K562 (cell line): ENCODE results near the gene TTC39C. TPM values are rescaled to one million over a fixed set of nuclear protein-coding genes. Genes with fewer than 3 reads are reported as not detected.

Experiments used
- BRF2 ChIP-seq: IDR thresholded peaks from 3 replicates; pipeline ENCODE4 v1.6.1; 2011; ENCODE audit warnings: borderline replicate concordance, mild to moderate bottlenecking; ENCODE audit not compliant: insufficient read length, insufficient read depth
- HCFC1 ChIP-seq: IDR thresholded peaks from 2 replicates; pipeline ENCODE4 v1.6.1; 2012; ENCODE audit warnings: low read depth, low read length, improper control_type of control experiment
- ILF3 ChIP-seq: fragments of 450-650 bp; IDR thresholded peaks from 2 replicates; pipeline ENCODE4 v1.6.1; 2018; ENCODE audit warnings: antibody characterized with exemption, mild to moderate bottlenecking, moderate library complexity, borderline replicate concordance
- SUPT5H ChIP-seq: fragments of 450-650 bp; IDR thresholded peaks from 2 replicates; pipeline ENCODE4 v1.6.1; 2016
- USF1 ChIP-seq: sonication (generic); formaldehyde crosslinking; IDR thresholded peaks from 2 replicates; pipeline ENCODE4 v1.9.0; 2022; ENCODE audit warnings: mild to moderate bottlenecking, missing genetic modification reagents
- YY1 ChIP-seq, 3 experiments: IDR thresholded peaks; 2 replicates each; pipeline ENCODE4 v1.6.1; 2011; ENCODE audit warnings: low read length in 2 of 3, mild to moderate bottlenecking in 2 of 3, moderate library complexity in 2 of 3, borderline replicate concordance in 1 of 3, control low read depth in 1 of 3, low read depth in 1 of 3; ENCODE audit not compliant: insufficient read depth in 3 of 3, insufficient replicate concordance in 2 of 3, control insufficient read depth in 1 of 3, insufficient read length in 1 of 3; ENCODE audit errors: extremely low read depth in 1 of 3
- ZNF395 ChIP-seq: fragments of 200-800 bp; sonication (Bioruptor generic); IDR thresholded peaks from 2 replicates; pipeline ENCODE4 v1.6.1; 2017; ENCODE audit warnings: missing genetic modification characterization, missing compliant biosample characterization
- polyA plus RNA-seq, 8 experiments: library from polyadenylated mRNA; depleted of rRNA in 4 of 8; stranded (reverse) in 5 of 8; unstranded in 3 of 8; fragments of >200 nt; fragmentation: Nextera tagmentation in 2 of 8; fragmentation: Illumina TruSeq in 1 of 8; extraction: Ambion mirVana in 2 of 8; extraction: Trizol in 1 of 8; gene quantifications; 2 replicates each; pipeline versions ENCODE4 v1.2.1 to v1.2.3, GENCODE V29; 2011 to 2014; ENCODE audit warnings: inconsistent platforms in 1 of 8, missing spikeins in 1 of 8
- total RNA-seq, 7 experiments: library from RNA; depleted of rRNA in 6 of 7; stranded (reverse); fragments of >200 nt in 6 of 7; fragmentation: Illumina TruSeq in 2 of 7; extraction: Trizol in 2 of 7; gene quantifications; 2 replicates each; pipeline versions ENCODE4 v1.2.1 to v1.2.3, GENCODE V29; 2011 to 2021; ENCODE audit warnings: low replicate concordance in 1 of 7

The TTC39C gene
- total and polyA plus RNA-seq, 9 of the 15 experiments (the other 6 are each of a cell fraction or from before 2014, with no cell fraction given): 0.01 to 0.58 (median 0.18) TPM; not detected in 5

- TF ChIP-seq BRF2 (no peak), USF1 (no peak), YY1 (IDR thresholded peaks at IDR 0.05; ENCODE audit: borderline replicate concordance in 1 of 3, control insufficient read depth in 1 of 3, extremely low read depth in 1 of 3, insufficient read depth in 3 of 3, insufficient read length in 1 of 3, insufficient replicate concordance in 2 of 3, low read depth in 1 of 3, low read length in 2 of 3) (no peak), SUPT5H (no peak), ZNF395 (CRISPR knock-in tag) (no peak), ILF3 (no peak), HCFC1 (no peak)
Measured at GRCh38 chr18:23994361-23994902, 20.1 kb upstream of the TTC39C start (continued).
